Measurements from ENCODE around the gene SERPINE3. TPM values are rescaled to one million over a fixed set of nuclear protein-coding genes. Genes with fewer than 3 reads are reported as not detected.

The SERPINE3 gene
- polyA plus RNA-seq, 4 donors, result 0.06 TPM; not detected in 3

DNA sequence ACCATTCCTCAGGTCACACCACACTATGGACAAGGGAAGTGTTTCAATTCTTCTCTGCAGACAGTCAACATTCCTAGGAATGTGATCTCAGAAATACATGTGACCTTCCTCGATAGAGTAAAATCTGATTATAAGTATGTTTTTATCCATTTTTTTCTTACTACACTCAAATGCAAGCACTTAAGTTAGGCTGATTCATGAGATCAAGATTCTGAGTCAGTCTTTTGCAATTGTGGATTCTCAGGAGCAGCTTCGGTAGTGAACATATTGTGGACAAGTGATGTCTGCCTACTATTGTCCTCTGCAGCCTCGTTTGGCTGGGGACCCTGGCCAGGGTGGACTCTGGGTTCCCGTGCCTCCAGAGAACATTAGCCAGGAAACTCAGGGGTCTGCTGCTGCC lies 3.2 kb downstream of the SERPINE3 start:
- H3K27me3 ChIP-seq (ENCODE audit: control insufficient read depth in 3 of 3, insufficient read depth in 3 of 3, low read length in 3 of 3), result no peaks in the 10 kb centered on the region
- no peaks in the 10 kb centered on the region for H3K36me3 ChIP-seq (ENCODE audit: control insufficient read depth in 3 of 3, insufficient read depth in 2 of 3, low read depth in 1 of 3, low read length in 3 of 3)
- 73 to 80% (median 75%) methylated on average over 4 of the region's 4 CpGs for WGBS, 3 donors
- no peaks in the 10 kb centered on the region for H3K9me3 ChIP-seq (ENCODE audit: control insufficient read depth in 2 of 2, insufficient read depth in 1 of 2, low read depth in 1 of 2, low read length in 1 of 2)
- no peak overlapping the region for H3K4me3 ChIP-seq (ENCODE audit: low read depth in 1 of 3, low read length in 3 of 3)
- peaks cover 0 to 4% (median 0%) of the 10 kb centered on the region in 3 donors for H3K4me1 ChIP-seq (ENCODE audit: control insufficient read depth in 3 of 3, insufficient read depth in 2 of 3, low read depth in 1 of 3, low read length in 2 of 3)
- FAIRE-seq (no peak), DNase-seq (no peak)
- no peak overlapping the region for H3K27ac ChIP-seq (ENCODE audit: low read depth in 1 of 3, low read length in 2 of 3)

DNA sequence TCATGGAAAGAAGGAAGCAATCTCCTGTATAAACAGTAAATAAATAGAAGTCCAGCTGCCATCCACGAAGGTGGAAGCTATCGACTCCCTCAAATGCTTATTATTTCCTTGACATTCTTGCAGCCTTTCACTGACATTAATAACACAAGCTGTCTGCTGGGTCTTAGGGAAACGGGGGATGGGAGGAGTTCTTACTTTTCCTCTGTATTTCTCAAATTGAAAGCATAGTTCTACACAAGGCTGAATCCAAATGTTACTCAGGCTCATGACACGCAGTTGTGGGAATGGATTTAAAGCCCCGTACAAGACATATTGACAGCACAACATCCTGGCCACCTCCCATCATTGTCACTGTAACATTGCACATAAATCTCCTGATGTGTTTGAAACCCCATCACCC lies 4.0 kb downstream of the SERPINE3 start:
- Histone ChIP-seq H3K36me3 (ENCODE audit: control insufficient read depth in 3 of 3, insufficient read depth in 2 of 3, low read depth in 1 of 3, low read length in 3 of 3) (no peaks in the 10 kb centered on the region), H3K27me3 (ENCODE audit: control insufficient read depth in 3 of 3, insufficient read depth in 3 of 3, low read length in 3 of 3) (no peaks in the 10 kb centered on the region), H3K9me3 (ENCODE audit: control insufficient read depth in 2 of 2, insufficient read depth in 1 of 2, low read depth in 1 of 2, low read length in 1 of 2) (no peaks in the 10 kb centered on the region), H3K27ac (ENCODE audit: low read depth in 1 of 3, low read length in 2 of 3) (no peak overlapping the region), H3K4me1 (ENCODE audit: control insufficient read depth in 3 of 3, insufficient read depth in 2 of 3, low read depth in 1 of 3, low read length in 2 of 3) (peaks cover 0 to 4% (median 0%) of the 10 kb centered on the region in 3 donors), H3K4me3 (ENCODE audit: low read depth in 1 of 3, low read length in 3 of 3) (no peak overlapping the region)
- no peak for DNase-seq
- FAIRE-seq, result no peak
- WGBS, 3 donors, result 54 to 72% (median 71%) methylated on average over 5 of the region's 5 CpGs

DNA sequence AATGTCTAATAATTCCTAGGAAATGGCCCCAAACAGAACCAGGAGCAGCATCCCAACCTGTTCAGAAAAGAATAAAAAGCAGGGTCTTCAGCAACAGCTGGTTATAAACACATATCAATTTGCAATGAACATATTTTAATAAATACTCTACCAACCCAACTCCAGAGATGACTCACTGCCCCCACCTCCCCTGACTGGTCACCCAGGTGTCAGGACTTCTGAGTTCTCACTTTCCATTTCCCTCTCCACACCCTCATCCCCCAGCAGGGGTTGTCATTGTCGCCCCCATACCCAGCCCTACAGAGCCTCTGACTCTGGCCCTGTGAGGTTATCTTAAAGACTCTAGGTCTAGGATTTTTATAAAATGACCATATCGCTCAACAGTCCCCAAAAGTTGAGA lies 6.9 kb downstream of the SERPINE3 start:
- Histone ChIP-seq H3K36me3 (ENCODE audit: control insufficient read depth in 3 of 3, insufficient read depth in 2 of 3, low read depth in 1 of 3, low read length in 3 of 3) (no peaks in the 10 kb centered on the region), H3K4me3 (ENCODE audit: low read depth in 1 of 3, low read length in 3 of 3) (no peak overlapping the region), H3K27ac (ENCODE audit: low read depth in 1 of 3, low read length in 2 of 3) (no peak overlapping the region), H3K27me3 (ENCODE audit: control insufficient read depth in 3 of 3, insufficient read depth in 3 of 3, low read length in 3 of 3) (no peaks in the 10 kb centered on the region), H3K9me3 (ENCODE audit: control insufficient read depth in 2 of 2, insufficient read depth in 1 of 2, low read depth in 1 of 2, low read length in 1 of 2) (no peaks in the 10 kb centered on the region), H3K4me1 (ENCODE audit: control insufficient read depth in 3 of 3, insufficient read depth in 2 of 3, low read depth in 1 of 3, low read length in 2 of 3) (no peaks in the 10 kb centered on the region)
- WGBS, 3 donors, result 84 to 94% (median 90%) methylated on average over 2 of the region's 2 CpGs
- DNase-seq, result no peak
- FAIRE-seq, result no peak

DNA sequence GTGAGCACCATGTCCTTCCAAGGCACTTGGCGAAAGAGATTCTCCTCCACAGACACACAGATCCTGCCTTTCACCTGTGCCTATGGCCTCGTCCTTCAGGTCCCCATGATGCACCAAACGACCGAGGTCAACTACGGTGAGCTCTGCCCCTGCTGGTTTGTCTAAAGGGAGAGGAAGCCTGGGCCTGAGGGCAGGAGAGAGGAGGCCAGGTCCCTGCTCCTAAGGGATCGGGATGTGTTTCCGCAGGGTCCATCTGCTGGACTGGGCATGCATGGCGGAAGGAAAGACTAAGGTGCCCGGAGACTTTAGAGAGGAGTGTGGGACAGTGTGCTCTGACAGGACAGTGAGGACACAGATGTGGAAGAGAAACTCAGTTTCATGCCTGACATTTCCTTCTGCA lies 7.6 kb downstream of the SERPINE3 start:
- FAIRE-seq (no peak), DNase-seq (no peak)
- no peak overlapping the region for H3K4me3 ChIP-seq (ENCODE audit: low read depth in 1 of 3, low read length in 3 of 3)
- no peak overlapping the region for H3K27ac ChIP-seq (ENCODE audit: low read depth in 1 of 3, low read length in 2 of 3)
- H3K9me3 ChIP-seq (ENCODE audit: control insufficient read depth in 2 of 2, insufficient read depth in 1 of 2, low read depth in 1 of 2, low read length in 1 of 2), result no peaks in the 10 kb centered on the region
- WGBS, 3 donors, result 83 to 90% (median 86%) methylated on average over 9 of the region's 9 CpGs
- no peaks in the 10 kb centered on the region for H3K27me3 ChIP-seq (ENCODE audit: control insufficient read depth in 3 of 3, insufficient read depth in 3 of 3, low read length in 3 of 3)
- no peaks in the 10 kb centered on the region for H3K36me3 ChIP-seq (ENCODE audit: control insufficient read depth in 3 of 3, insufficient read depth in 2 of 3, low read depth in 1 of 3, low read length in 3 of 3)
- no peaks in the 10 kb centered on the region for H3K4me1 ChIP-seq (ENCODE audit: control insufficient read depth in 3 of 3, insufficient read depth in 2 of 3, low read depth in 1 of 3, low read length in 2 of 3)

DNA sequence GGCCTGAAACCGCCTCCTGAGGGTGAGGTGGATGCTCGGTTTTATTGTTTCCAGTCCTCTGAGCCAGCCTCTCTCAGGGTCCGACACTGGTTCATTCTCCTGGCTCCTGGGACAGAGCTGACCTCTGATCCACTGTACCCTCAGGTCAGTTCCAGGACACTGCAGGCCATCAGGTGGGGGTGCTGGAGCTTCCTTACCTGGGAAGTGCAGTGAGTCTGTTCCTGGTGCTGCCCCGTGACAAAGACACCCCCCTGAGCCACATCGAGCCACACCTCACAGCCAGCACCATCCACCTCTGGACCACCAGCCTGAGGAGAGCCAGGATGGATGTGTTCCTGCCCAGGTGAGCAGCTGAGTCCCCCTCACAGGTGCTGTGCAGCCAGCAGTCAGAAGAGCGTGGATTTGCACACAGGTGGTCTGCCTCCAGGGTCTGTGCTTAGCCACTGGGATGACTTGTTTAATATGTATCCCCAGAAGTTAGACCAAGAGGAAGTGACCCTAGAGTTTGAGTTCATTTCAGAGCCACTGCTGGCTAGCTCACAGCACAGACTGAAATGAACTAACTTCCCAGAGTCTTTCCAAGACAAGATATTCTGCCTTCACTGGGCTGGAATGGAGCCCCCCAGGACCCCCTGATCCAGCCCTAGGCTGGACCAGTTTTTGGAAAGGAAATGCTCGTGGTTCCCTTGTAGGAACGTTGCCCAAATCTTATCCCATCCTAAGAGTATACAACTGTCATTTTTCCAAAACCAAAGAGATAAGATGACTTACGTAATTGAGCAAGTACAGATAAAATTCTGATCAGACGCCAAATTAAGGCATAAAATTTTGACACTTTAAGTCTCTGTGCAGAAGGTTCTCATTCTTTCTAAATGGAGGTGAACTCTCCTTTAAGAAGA lies 8.8 kb downstream of the SERPINE3 start:
- Histone ChIP-seq H3K27me3 (ENCODE audit: control insufficient read depth in 3 of 3, insufficient read depth in 3 of 3, low read length in 3 of 3) (no peaks in the 10 kb centered on the region), H3K4me3 (ENCODE audit: low read depth in 1 of 3, low read length in 3 of 3) (no peak overlapping the region), H3K4me1 (ENCODE audit: control insufficient read depth in 3 of 3, insufficient read depth in 2 of 3, low read depth in 1 of 3, low read length in 2 of 3) (no peaks in the 10 kb centered on the region), H3K27ac (ENCODE audit: low read depth in 1 of 3, low read length in 2 of 3) (no peak overlapping the region), H3K9me3 (ENCODE audit: control insufficient read depth in 2 of 2, insufficient read depth in 1 of 2, low read depth in 1 of 2, low read length in 1 of 2) (no peaks in the 10 kb centered on the region), H3K36me3 (ENCODE audit: control insufficient read depth in 3 of 3, insufficient read depth in 2 of 3, low read depth in 1 of 3, low read length in 3 of 3) (no peaks in the 10 kb centered on the region)
- FAIRE-seq (no peak), DNase-seq (no peak)
- WGBS, 3 donors, result 75 to 83% (median 75%) methylated on average over 10 of the region's 10 CpGs

DNA sequence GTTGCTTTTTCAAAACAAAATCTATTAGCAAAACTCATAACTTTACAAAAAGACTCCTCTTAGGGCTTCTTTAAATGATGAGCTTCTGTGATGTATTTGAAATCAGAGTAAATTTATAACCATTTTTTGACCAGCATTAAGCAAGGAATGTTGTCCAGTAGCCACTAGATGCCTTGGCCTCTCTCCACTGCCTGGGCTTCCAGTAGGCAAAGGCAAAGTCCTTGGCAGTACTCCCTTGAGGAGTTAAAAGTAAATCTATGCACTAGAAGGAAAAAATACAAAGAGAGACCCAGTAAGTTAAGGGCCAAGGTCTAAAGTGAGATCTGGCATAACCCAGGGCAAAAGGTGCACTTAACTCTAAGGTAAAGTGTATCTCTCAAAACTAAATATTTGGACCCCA lies 9.5 kb downstream of the SERPINE3 start:
- no peak overlapping the region for H3K27ac ChIP-seq (ENCODE audit: low read depth in 1 of 3, low read length in 2 of 3)
- H3K36me3 ChIP-seq (ENCODE audit: control insufficient read depth in 3 of 3, insufficient read depth in 2 of 3, low read depth in 1 of 3, low read length in 3 of 3), result no peaks in the 10 kb centered on the region
- H3K4me1 ChIP-seq (ENCODE audit: control insufficient read depth in 3 of 3, insufficient read depth in 2 of 3, low read depth in 1 of 3, low read length in 2 of 3), result no peaks in the 10 kb centered on the region
- H3K4me3 ChIP-seq (ENCODE audit: low read depth in 1 of 3, low read length in 3 of 3), result no peak overlapping the region
- DNase-seq (no peak), FAIRE-seq (no peak)
- no peaks in the 10 kb centered on the region for H3K27me3 ChIP-seq (ENCODE audit: control insufficient read depth in 3 of 3, insufficient read depth in 3 of 3, low read length in 3 of 3)
- H3K9me3 ChIP-seq (ENCODE audit: control insufficient read depth in 2 of 2, insufficient read depth in 1 of 2, low read depth in 1 of 2, low read length in 1 of 2), result no peaks in the 10 kb centered on the region

DNA sequence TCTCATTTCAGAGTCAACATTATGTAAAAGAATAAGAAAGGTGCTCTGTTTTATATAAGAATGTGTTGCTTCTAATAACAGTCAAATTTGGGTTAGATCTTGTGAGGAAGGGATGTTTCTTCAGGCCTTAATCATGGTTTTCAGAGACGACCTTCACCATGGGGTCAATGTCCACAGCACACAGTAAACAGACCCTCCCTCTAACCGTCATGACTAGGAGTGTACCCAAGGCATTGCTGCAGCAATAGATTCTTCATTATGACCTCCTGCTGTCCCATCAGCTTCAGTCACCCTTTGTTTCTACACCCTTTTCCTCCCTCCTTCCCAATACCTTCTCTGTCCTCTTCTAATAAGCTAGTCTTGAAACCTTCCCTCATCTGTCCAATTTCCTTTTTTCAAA lies 15.7 kb downstream of the SERPINE3 start:
- no peak overlapping the region for H3K4me3 ChIP-seq (ENCODE audit: low read depth in 1 of 3, low read length in 3 of 3)
- H3K9me3 ChIP-seq (ENCODE audit: control insufficient read depth in 2 of 2, insufficient read depth in 1 of 2, low read depth in 1 of 2, low read length in 1 of 2), result no peaks in the 10 kb centered on the region
- FAIRE-seq, result no peak
- DNase-seq, result no peak
- H3K27ac ChIP-seq (ENCODE audit: low read depth in 1 of 3, low read length in 2 of 3), result no peak overlapping the region
- H3K4me1 ChIP-seq (ENCODE audit: control insufficient read depth in 3 of 3, insufficient read depth in 2 of 3, low read depth in 1 of 3, low read length in 2 of 3), result peaks cover 0 to 8% (median 0%) of the 10 kb centered on the region in 3 donors
- no peaks in the 10 kb centered on the region for H3K36me3 ChIP-seq (ENCODE audit: control insufficient read depth in 3 of 3, insufficient read depth in 2 of 3, low read depth in 1 of 3, low read length in 3 of 3)
- WGBS, 3 donors, result 10 to 56% (median 33%) methylated on average over 2 of the region's 2 CpGs
- H3K27me3 ChIP-seq (ENCODE audit: control insufficient read depth in 3 of 3, insufficient read depth in 3 of 3, low read length in 3 of 3), result no peaks in the 10 kb centered on the region

DNA sequence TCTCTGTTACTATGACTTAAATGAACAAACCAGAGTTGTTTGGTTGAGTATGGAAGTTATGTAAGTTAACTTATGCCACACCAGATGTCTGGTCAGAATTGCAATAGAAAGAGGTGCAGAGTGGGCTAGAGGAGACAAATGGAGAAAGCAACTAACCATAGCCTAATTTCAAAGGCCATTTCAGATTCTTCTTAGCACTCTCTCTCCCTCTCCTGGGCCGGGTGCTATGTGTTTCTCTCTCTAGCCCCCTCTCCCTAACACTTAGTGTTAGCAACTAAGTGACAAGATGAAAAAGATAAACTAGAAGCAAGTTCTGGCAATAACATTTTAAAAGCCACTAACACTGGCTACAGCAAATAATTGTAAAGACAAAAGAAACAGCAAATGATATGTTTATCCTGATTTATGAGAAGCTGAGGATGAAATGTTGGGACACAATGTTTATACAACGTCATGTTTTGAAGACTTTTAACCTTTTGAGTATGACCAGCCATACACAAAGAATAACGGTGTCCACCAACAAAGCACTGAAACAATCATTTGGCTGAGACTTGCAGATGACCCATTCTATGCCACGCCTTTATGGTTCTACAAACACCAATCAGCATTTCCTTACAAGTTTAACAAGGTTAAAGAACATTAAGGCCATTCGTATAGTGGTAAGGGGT lies 18.6 kb downstream of the SERPINE3 start:
- H3K9me3 ChIP-seq (ENCODE audit: control insufficient read depth in 2 of 2, insufficient read depth in 1 of 2, low read depth in 1 of 2, low read length in 1 of 2), result no peaks in the 10 kb centered on the region
- DNase-seq (no peak), FAIRE-seq (no peak)
- no peak overlapping the region for H3K4me3 ChIP-seq (ENCODE audit: low read depth in 1 of 3, low read length in 3 of 3)
- H3K36me3 ChIP-seq (ENCODE audit: control insufficient read depth in 3 of 3, insufficient read depth in 2 of 3, low read depth in 1 of 3, low read length in 3 of 3), result no peaks in the 10 kb centered on the region
- H3K27ac ChIP-seq (ENCODE audit: low read depth in 1 of 3, low read length in 2 of 3), result no peak overlapping the region
- peaks cover 0 to 8% (median 0%) of the 10 kb centered on the region in 3 donors for H3K4me1 ChIP-seq (ENCODE audit: control insufficient read depth in 3 of 3, insufficient read depth in 2 of 3, low read depth in 1 of 3, low read length in 2 of 3)
- WGBS, 3 donors, result 77 to 88% (median 84%) methylated on average over 5 of the region's 5 CpGs
- no peaks in the 10 kb centered on the region for H3K27me3 ChIP-seq (ENCODE audit: control insufficient read depth in 3 of 3, insufficient read depth in 3 of 3, low read length in 3 of 3)

Data from small intestine (tissue), 7 donors.